ENCODE measurements around the gene KHSRP. TPM values are rescaled to one million over a fixed set of nuclear protein-coding genes. Genes with fewer than 3 reads are reported as not detected.
A peak's percentile ranks its signal among the peaks of the same experiment; 100 is the strongest.

KHSRP gene
- total RNA-seq, 1 donor from 2014 or later = 241 TPM

GRCh38 chr19:6413721-6414643, 10.6 kb downstream of the KHSRP start:
- Mint-ChIP-seq H3K36me3 (ENCODE audit: unreplicated experiment) (peaks cover 23% of the 10 kb centered on the region), H3K4me3 (ENCODE audit: unreplicated experiment) (no peak overlapping the region), H3K9me3 (ENCODE audit: unreplicated experiment) (no peaks in the 10 kb centered on the region), H3K27me3 (ENCODE audit: unreplicated experiment) (no peaks in the 10 kb centered on the region), H3K4me1 (ENCODE audit: unreplicated experiment) (no peaks in the 10 kb centered on the region), H3K27ac (ENCODE audit: unreplicated experiment) (no peak overlapping the region)
- TF ChIP-seq CTCF (IDR thresholded peaks at IDR 0.05) = no peak
- DNase-seq (ENCODE audit: extremely low spot score, unreplicated experiment) = no peak

- Mint-ChIP-seq H3K4me1 (ENCODE audit: unreplicated experiment) (no peaks in the 10 kb centered on the region), H3K4me3 (ENCODE audit: unreplicated experiment) (no peak overlapping the region), H3K9me3 (ENCODE audit: unreplicated experiment) (no peaks in the 10 kb centered on the region), H3K36me3 (ENCODE audit: unreplicated experiment) (peaks cover 19% of the 10 kb centered on the region), H3K27me3 (ENCODE audit: unreplicated experiment) (no peaks in the 10 kb centered on the region), H3K27ac (ENCODE audit: unreplicated experiment) (no peak overlapping the region)
- no peak for TF ChIP-seq CTCF (IDR thresholded peaks at IDR 0.05)
- no peak for DNase-seq (ENCODE audit: extremely low spot score, unreplicated experiment)
Measured at GRCh38 chr19:6413291-6413690, 11.3 kb downstream of the KHSRP start.

GRCh38 chr19:6412447-6413091, 12.0 kb downstream of the KHSRP start:
- Mint-ChIP-seq H3K9me3 (ENCODE audit: unreplicated experiment) (no peaks in the 10 kb centered on the region), H3K36me3 (ENCODE audit: unreplicated experiment) (peaks cover 16% of the 10 kb centered on the region), H3K4me3 (ENCODE audit: unreplicated experiment) (no peak overlapping the region), H3K4me1 (ENCODE audit: unreplicated experiment) (no peaks in the 10 kb centered on the region), H3K27me3 (ENCODE audit: unreplicated experiment) (no peaks in the 10 kb centered on the region), H3K27ac (ENCODE audit: unreplicated experiment) (no peak overlapping the region)
- TF ChIP-seq CTCF (IDR thresholded peaks at IDR 0.05) = peak; percentile 54
- no peak for DNase-seq (ENCODE audit: extremely low spot score, unreplicated experiment)

- Mint-ChIP-seq H3K9me3 (ENCODE audit: unreplicated experiment) (no peaks in the 10 kb centered on the region), H3K27me3 (ENCODE audit: unreplicated experiment) (no peaks in the 10 kb centered on the region), H3K4me1 (ENCODE audit: unreplicated experiment) (no peaks in the 10 kb centered on the region), H3K4me3 (ENCODE audit: unreplicated experiment) (no peak overlapping the region), H3K27ac (ENCODE audit: unreplicated experiment) (no peak overlapping the region), H3K36me3 (ENCODE audit: unreplicated experiment) (peaks cover 16% of the 10 kb centered on the region)
- TF ChIP-seq CTCF (IDR thresholded peaks at IDR 0.05) = no peak
- DNase-seq (ENCODE audit: extremely low spot score, unreplicated experiment) = no peak
Measured at GRCh38 chr19:6412061-6412446, 12.6 kb downstream of the KHSRP start.

- H3K27me3 Mint-ChIP-seq (ENCODE audit: unreplicated experiment) = no peaks in the 10 kb centered on the region
- no peak overlapping the region for H3K4me3 Mint-ChIP-seq (ENCODE audit: unreplicated experiment)
- no peaks in the 10 kb centered on the region for H3K4me1 Mint-ChIP-seq (ENCODE audit: unreplicated experiment)
- no peak overlapping the region for H3K27ac Mint-ChIP-seq (ENCODE audit: unreplicated experiment)
- peaks cover 7% of the 10 kb centered on the region for H3K36me3 Mint-ChIP-seq (ENCODE audit: unreplicated experiment)
- H3K9me3 Mint-ChIP-seq (ENCODE audit: unreplicated experiment) = no peaks in the 10 kb centered on the region
- DNase-seq (ENCODE audit: extremely low spot score, unreplicated experiment) = no peak
- no peak for TF ChIP-seq CTCF (IDR thresholded peaks at IDR 0.05)
Measured at GRCh38 chr19:6409346-6409745, 15.3 kb downstream of the KHSRP start.

All from osteocyte (in vitro differentiated cells).